ENCODE results near the gene YIPF5.

The YIPF5 gene

DNA sequence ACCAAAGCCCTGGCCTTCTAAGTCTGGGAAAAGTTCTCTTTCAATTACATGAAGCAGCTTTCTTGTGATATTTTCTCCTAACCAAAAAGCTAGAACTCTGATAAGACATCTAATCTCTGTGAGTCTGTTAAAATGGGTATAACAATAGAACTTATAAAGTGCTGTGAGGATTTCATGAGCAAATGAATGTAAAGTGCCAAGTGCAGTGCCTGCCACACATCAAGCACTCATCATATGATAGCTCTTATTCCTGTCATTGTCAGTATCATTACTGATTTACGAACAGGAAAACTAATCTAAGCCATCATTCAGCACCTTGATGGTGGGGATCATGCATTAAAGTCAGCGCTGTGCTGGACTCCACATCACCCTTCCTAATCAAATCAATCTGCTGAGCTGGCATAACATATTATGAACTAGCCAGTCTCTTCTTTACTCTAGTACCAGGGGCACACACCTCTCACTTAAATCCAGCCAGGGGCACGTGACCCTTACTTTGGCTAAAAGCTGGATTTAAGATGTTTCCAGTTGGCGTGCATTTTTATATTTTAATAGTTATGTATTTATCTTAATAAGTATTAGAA lies 37.3 kb downstream of the YIPF5 start:
- H3K36me3 ChIP-seq (ENCODE audit: control insufficient read depth, insufficient read depth, low read length), result no peaks in the 10 kb centered on the region
- no peak overlapping the region for H3K27ac ChIP-seq (ENCODE audit: insufficient read depth, low read length, poor library complexity, severe bottlenecking)
- H3K4me1 ChIP-seq (ENCODE audit: control insufficient read depth, insufficient read depth, low read length, poor library complexity, severe bottlenecking), result no peaks in the 10 kb centered on the region
- no peak for DNase-seq
- no peaks in the 10 kb centered on the region for H3K9me3 ChIP-seq (ENCODE audit: control insufficient read depth, low read length)
- H3K4me3 ChIP-seq (ENCODE audit: insufficient read depth, low read depth, low read length, poor library complexity, severe bottlenecking), result no peak overlapping the region
- no peaks in the 10 kb centered on the region for H3K27me3 ChIP-seq (replicated peaks; ENCODE audit: control insufficient read depth, insufficient read depth, low read length, poor library complexity, severe bottlenecking)

DNA sequence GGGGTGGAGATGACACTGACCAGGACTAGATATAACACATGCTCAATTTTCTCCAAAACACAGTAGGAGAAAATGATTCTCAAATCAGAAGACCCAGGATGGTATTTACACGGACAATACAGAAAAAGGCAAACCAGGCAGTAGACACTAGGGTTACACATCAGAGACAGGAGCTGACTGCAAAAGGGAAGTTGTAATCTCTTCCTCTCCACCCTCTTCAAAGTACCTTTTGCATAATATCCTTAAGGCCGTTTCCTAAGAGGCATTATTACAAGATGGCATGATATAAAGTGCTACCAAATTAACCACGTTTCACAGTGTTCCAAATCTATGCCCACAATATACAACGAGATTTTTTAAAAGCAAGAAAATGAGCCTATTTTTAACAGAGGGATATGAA lies 39.2 kb downstream of the YIPF5 start:
- Histone ChIP-seq H3K27ac (ENCODE audit: insufficient read depth, low read length, poor library complexity, severe bottlenecking) (no peak overlapping the region), H3K9me3 (ENCODE audit: control insufficient read depth, low read length) (no peaks in the 10 kb centered on the region), H3K36me3 (ENCODE audit: control insufficient read depth, insufficient read depth, low read length) (no peaks in the 10 kb centered on the region), H3K4me3 (ENCODE audit: insufficient read depth, low read depth, low read length, poor library complexity, severe bottlenecking) (no peak overlapping the region), H3K27me3 (replicated peaks; ENCODE audit: control insufficient read depth, insufficient read depth, low read length, poor library complexity, severe bottlenecking) (no peaks in the 10 kb centered on the region), H3K4me1 (ENCODE audit: control insufficient read depth, insufficient read depth, low read length, poor library complexity, severe bottlenecking) (no peaks in the 10 kb centered on the region)
- DNase-seq, result no peak

DNA sequence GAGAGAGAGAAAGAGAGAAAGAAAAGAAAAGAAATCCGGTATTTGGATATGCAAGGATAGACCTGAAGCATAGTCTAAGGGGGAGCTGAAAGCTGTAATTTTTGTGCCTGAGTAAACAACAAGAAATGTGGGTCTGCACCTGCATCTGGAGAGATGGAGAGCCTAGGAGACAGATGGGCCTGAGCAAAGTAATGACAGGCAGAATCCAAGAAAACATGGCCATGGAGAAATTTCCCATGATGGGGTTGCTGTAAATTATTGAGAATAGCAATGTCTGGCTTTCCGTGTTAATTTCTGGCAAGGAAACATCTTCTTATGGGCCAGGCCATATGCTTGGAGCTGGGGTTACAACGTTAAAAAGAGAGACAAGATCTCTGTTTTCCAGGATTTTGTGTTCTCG lies 40.2 kb downstream of the YIPF5 start:
- Histone ChIP-seq H3K27ac (ENCODE audit: insufficient read depth, low read length, poor library complexity, severe bottlenecking) (no peak overlapping the region), H3K4me3 (ENCODE audit: insufficient read depth, low read depth, low read length, poor library complexity, severe bottlenecking) (no peak overlapping the region), H3K27me3 (replicated peaks; ENCODE audit: control insufficient read depth, insufficient read depth, low read length, poor library complexity, severe bottlenecking) (no peaks in the 10 kb centered on the region), H3K9me3 (ENCODE audit: control insufficient read depth, low read length) (no peaks in the 10 kb centered on the region), H3K4me1 (ENCODE audit: control insufficient read depth, insufficient read depth, low read length, poor library complexity, severe bottlenecking) (no peaks in the 10 kb centered on the region), H3K36me3 (ENCODE audit: control insufficient read depth, insufficient read depth, low read length) (no peaks in the 10 kb centered on the region)
- no peak for DNase-seq

DNA sequence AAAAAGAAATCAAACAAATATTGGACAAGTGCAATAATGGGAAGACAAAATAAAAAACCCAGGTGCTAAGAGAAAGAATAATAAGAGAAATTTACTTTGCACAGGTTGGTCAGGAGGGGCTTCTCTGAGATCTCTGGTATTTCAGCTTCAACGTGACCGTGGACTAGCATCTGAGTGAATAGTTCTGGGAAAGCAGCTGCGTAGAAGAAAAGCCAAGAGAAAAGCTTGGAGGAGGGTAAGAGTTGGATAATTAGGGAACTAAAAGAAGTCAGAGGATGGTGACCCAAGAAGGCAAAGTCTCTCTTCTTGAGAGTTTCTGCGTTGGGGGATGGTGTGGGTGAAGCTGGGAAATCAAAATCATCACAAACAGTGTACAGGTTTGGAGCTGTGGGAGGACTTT lies 41.6 kb downstream of the YIPF5 start:
- no peaks in the 10 kb centered on the region for H3K27me3 ChIP-seq (replicated peaks; ENCODE audit: control insufficient read depth, insufficient read depth, low read length, poor library complexity, severe bottlenecking)
- no peak overlapping the region for H3K27ac ChIP-seq (ENCODE audit: insufficient read depth, low read length, poor library complexity, severe bottlenecking)
- DNase-seq, result no peak
- H3K36me3 ChIP-seq (ENCODE audit: control insufficient read depth, insufficient read depth, low read length), result no peaks in the 10 kb centered on the region
- no peak overlapping the region for H3K4me3 ChIP-seq (ENCODE audit: insufficient read depth, low read depth, low read length, poor library complexity, severe bottlenecking)
- no peaks in the 10 kb centered on the region for H3K9me3 ChIP-seq (ENCODE audit: control insufficient read depth, low read length)
- H3K4me1 ChIP-seq (ENCODE audit: control insufficient read depth, insufficient read depth, low read length, poor library complexity, severe bottlenecking), result no peaks in the 10 kb centered on the region

DNA sequence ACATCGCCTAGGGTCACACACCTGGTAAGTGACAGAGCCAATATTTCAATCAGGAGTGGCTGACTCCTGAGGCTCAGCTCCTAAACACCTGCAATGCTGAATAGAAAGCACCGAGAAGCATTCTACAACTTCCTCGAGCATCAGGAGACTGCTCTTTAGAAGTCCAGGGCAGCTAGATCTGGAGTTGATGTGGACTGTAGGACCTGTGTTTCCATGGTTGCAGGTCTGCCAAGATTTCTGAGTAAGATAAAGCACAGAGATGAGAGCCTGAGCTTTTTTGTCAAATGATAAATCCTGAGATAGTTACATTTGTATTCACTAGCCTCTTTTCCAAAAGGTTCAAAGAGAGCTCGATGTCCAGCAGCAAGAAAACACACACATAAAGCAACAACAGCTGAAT lies 43.8 kb downstream of the YIPF5 start:
- Histone ChIP-seq H3K27ac (ENCODE audit: insufficient read depth, low read length, poor library complexity, severe bottlenecking) (no peak overlapping the region), H3K4me1 (ENCODE audit: control insufficient read depth, insufficient read depth, low read length, poor library complexity, severe bottlenecking) (no peaks in the 10 kb centered on the region), H3K36me3 (ENCODE audit: control insufficient read depth, insufficient read depth, low read length) (no peaks in the 10 kb centered on the region), H3K9me3 (ENCODE audit: control insufficient read depth, low read length) (no peaks in the 10 kb centered on the region), H3K27me3 (replicated peaks; ENCODE audit: control insufficient read depth, insufficient read depth, low read length, poor library complexity, severe bottlenecking) (no peaks in the 10 kb centered on the region), H3K4me3 (ENCODE audit: insufficient read depth, low read depth, low read length, poor library complexity, severe bottlenecking) (no peak overlapping the region)
- DNase-seq, result no peak

DNA sequence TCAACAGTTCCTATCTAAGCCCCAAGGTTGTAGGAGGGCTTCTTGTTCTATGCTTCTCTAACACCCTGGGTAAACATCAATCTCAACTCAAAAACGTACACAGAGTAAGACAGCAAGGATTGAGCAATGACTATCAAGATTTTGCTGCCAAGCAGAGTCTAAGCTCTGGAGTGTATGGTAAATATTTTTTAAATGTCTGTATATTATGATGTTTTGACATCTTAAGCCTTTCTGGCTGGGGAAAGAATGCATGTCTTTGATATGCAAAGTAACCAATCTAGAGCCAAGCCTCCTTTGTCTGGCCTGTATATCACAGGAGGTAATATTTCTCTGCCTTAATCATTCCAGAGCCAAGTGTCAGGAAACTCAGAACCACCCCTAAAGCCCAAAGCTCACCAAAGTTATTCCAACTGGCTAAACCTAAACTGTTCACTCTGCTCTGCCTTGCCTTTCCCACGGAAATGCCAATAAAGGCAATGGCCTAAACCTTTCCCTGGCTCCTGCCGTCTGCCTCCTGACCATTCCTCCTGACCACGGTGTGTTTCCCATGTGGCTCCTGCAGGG lies 45.2 kb downstream of the YIPF5 start:
- Histone ChIP-seq H3K27me3 (replicated peaks; ENCODE audit: control insufficient read depth, insufficient read depth, low read length, poor library complexity, severe bottlenecking) (no peaks in the 10 kb centered on the region), H3K4me3 (ENCODE audit: insufficient read depth, low read depth, low read length, poor library complexity, severe bottlenecking) (no peak overlapping the region), H3K4me1 (ENCODE audit: control insufficient read depth, insufficient read depth, low read length, poor library complexity, severe bottlenecking) (no peaks in the 10 kb centered on the region), H3K36me3 (ENCODE audit: control insufficient read depth, insufficient read depth, low read length) (no peaks in the 10 kb centered on the region), H3K27ac (ENCODE audit: insufficient read depth, low read length, poor library complexity, severe bottlenecking) (no peak overlapping the region), H3K9me3 (ENCODE audit: control insufficient read depth, low read length) (no peaks in the 10 kb centered on the region)
- no peak for DNase-seq

DNA sequence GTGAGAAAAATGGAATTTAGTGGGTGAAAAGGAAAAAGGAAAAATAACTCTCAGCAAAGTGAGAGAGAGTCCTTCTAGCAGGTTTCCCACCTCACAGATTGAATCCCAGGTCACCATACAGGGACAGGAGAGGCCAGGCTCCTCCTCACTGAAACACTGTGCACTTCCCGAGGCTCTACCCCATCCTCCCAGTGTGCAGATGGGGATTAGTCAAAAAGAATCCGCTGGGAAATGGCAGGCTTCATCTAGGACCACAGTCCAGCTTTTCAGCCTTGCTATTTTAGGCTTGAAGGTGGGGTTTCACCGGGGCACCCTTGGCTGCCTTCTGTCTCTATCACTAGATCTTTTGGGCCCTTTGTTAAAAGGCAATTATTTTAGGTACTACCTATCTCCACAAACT lies 47.8 kb downstream of the YIPF5 start:
- no peak overlapping the region for H3K27ac ChIP-seq (ENCODE audit: insufficient read depth, low read length, poor library complexity, severe bottlenecking)
- no peak for DNase-seq
- no peaks in the 10 kb centered on the region for H3K9me3 ChIP-seq (ENCODE audit: control insufficient read depth, low read length)
- H3K4me3 ChIP-seq (ENCODE audit: insufficient read depth, low read depth, low read length, poor library complexity, severe bottlenecking), result no peak overlapping the region
- no peaks in the 10 kb centered on the region for H3K36me3 ChIP-seq (ENCODE audit: control insufficient read depth, insufficient read depth, low read length)
- H3K4me1 ChIP-seq (ENCODE audit: control insufficient read depth, insufficient read depth, low read length, poor library complexity, severe bottlenecking), result no peaks in the 10 kb centered on the region
- no peaks in the 10 kb centered on the region for H3K27me3 ChIP-seq (replicated peaks; ENCODE audit: control insufficient read depth, insufficient read depth, low read length, poor library complexity, severe bottlenecking)

DNA sequence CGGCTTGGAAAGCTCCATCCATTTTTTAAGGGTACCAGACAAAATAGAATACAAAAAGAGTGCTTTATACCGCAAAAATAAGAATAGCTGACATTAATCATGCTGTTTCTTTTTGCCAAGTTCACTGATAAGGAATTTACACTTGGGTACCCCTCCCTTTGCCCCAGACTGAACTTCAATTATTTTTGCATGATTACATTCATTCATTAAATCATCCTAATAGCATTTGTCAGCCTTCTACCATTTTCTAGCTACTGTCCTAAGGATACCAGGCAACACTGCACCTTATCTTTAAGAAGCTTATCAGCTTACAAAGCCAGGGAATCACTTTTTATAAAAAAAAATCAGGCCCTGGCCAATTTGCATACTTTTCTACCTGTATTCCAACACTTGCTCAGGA lies 48.4 kb downstream of the YIPF5 start:
- no peaks in the 10 kb centered on the region for H3K4me1 ChIP-seq (ENCODE audit: control insufficient read depth, insufficient read depth, low read length, poor library complexity, severe bottlenecking)
- H3K27me3 ChIP-seq (replicated peaks; ENCODE audit: control insufficient read depth, insufficient read depth, low read length, poor library complexity, severe bottlenecking), result no peaks in the 10 kb centered on the region
- H3K36me3 ChIP-seq (ENCODE audit: control insufficient read depth, insufficient read depth, low read length), result no peaks in the 10 kb centered on the region
- no peaks in the 10 kb centered on the region for H3K9me3 ChIP-seq (ENCODE audit: control insufficient read depth, low read length)
- H3K4me3 ChIP-seq (ENCODE audit: insufficient read depth, low read depth, low read length, poor library complexity, severe bottlenecking), result no peak overlapping the region
- no peak for DNase-seq
- no peak overlapping the region for H3K27ac ChIP-seq (ENCODE audit: insufficient read depth, low read length, poor library complexity, severe bottlenecking)

DNA sequence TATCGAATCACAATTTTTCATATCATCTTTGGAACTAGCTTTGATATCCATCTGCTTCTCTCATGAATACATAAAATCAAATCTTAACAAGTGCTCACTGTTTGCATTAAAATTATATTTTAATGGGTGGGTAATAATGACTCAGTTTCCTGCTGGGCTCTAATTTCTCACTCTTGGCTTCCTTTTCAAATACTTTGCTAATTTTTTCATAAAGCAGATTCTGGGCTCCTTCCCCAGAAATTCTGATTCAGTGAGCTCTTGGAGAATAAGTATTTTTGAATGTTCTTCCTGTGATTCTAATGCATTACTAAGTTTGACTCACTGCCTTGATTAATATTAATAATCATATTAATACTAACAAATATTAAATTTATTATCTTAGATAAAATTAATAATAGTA lies 48.9 kb downstream of the YIPF5 start:
- Histone ChIP-seq H3K9me3 (ENCODE audit: control insufficient read depth, low read length) (no peaks in the 10 kb centered on the region), H3K4me3 (ENCODE audit: insufficient read depth, low read depth, low read length, poor library complexity, severe bottlenecking) (no peak overlapping the region), H3K27me3 (replicated peaks; ENCODE audit: control insufficient read depth, insufficient read depth, low read length, poor library complexity, severe bottlenecking) (no peaks in the 10 kb centered on the region), H3K27ac (ENCODE audit: insufficient read depth, low read length, poor library complexity, severe bottlenecking) (no peak overlapping the region), H3K36me3 (ENCODE audit: control insufficient read depth, insufficient read depth, low read length) (no peaks in the 10 kb centered on the region), H3K4me1 (ENCODE audit: control insufficient read depth, insufficient read depth, low read length, poor library complexity, severe bottlenecking) (no peaks in the 10 kb centered on the region)
- no peak for DNase-seq

DNA sequence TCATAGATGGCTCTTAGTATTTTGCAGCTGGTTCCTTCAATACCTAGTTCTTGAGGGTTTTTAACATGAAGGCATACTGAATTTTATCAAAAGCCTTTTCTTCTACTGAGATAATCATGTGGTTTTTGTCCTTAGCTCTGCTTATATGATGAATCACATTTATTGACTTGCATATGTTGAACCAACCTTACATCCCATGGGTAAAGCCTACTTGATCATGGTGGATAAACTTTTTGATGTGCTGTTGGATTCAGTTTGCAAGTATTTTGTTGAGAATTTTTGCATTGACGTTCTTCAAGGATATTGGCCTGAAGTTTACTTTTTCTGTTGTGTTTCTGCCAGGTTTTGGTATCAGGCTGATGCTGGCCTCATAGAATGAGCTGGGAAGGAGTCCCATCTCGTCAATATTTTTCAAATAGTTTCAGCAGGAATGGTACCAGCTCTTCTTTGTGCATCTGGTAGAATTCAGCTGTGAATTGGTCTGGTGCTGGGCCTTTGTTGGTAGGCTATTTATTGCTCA lies 49.7 kb downstream of the YIPF5 start:
- no peak for DNase-seq

More for the DNA sequence above, 49.7 kb downstream of the YIPF5 start:
- no peaks in the 10 kb centered on the region for H3K4me1 ChIP-seq (ENCODE audit: control insufficient read depth, insufficient read depth, low read length, poor library complexity, severe bottlenecking)
- no peaks in the 10 kb centered on the region for H3K27me3 ChIP-seq (replicated peaks; ENCODE audit: control insufficient read depth, insufficient read depth, low read length, poor library complexity, severe bottlenecking)
- H3K9me3 ChIP-seq (ENCODE audit: control insufficient read depth, low read length), result no peaks in the 10 kb centered on the region
- no peak overlapping the region for H3K4me3 ChIP-seq (ENCODE audit: insufficient read depth, low read depth, low read length, poor library complexity, severe bottlenecking)
- no peak overlapping the region for H3K27ac ChIP-seq (ENCODE audit: insufficient read depth, low read length, poor library complexity, severe bottlenecking)
- H3K36me3 ChIP-seq (ENCODE audit: control insufficient read depth, insufficient read depth, low read length), result no peaks in the 10 kb centered on the region
